Upper lobe of left lung (tissue), 4 donors: ENCODE results near the gene ATP6V0C.

Experiments
- EP300 ChIP-seq, 4 donors: sonication (generic); formaldehyde crosslinking; IDR thresholded peaks; one replicate each; pipeline ENCODE4 v1.5.1; 2017; ENCODE audit warnings: antibody characterized with exemption in 4 of 4, control low read depth in 2 of 4
- TF ChIP-seq, protein P1 (sequence below), 6 experiments: fragments of 450-650 bp in 4 of 6; fragments of 200-600 bp in 2 of 6; sonication (generic) in 2 of 6; IDR thresholded peaks; one replicate each; pipeline ENCODE4 v1.5.1; 2016 to 2019; ENCODE audit warnings: antibody characterized with exemption in 6 of 6

- TF ChIP-seq, protein P1, sequence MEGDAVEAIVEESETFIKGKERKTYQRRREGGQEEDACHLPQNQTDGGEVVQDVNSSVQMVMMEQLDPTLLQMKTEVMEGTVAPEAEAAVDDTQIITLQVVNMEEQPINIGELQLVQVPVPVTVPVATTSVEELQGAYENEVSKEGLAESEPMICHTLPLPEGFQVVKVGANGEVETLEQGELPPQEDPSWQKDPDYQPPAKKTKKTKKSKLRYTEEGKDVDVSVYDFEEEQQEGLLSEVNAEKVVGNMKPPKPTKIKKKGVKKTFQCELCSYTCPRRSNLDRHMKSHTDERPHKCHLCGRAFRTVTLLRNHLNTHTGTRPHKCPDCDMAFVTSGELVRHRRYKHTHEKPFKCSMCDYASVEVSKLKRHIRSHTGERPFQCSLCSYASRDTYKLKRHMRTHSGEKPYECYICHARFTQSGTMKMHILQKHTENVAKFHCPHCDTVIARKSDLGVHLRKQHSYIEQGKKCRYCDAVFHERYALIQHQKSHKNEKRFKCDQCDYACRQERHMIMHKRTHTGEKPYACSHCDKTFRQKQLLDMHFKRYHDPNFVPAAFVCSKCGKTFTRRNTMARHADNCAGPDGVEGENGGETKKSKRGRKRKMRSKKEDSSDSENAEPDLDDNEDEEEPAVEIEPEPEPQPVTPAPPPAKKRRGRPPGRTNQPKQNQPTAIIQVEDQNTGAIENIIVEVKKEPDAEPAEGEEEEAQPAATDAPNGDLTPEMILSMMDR (IDR thresholded peaks at IDR 0.05): no peak
- no peak for TF ChIP-seq EP300 (IDR thresholded peaks at IDR 0.05)
Observed at GRCh38 chr16:2473446-2473926, 40.3 kb upstream of the ATP6V0C start.
